NCI-H1436 (cell line): ENCODE results near the gene C11orf86.
A peak's percentile ranks its signal among the peaks of the same experiment; 100 is the strongest.
"Not testable (repeated sequence)": the region's sequence is repeated elsewhere in the genome, so short reads cannot be mapped to it uniquely, and the experiment has no call there.

Experiments used
- DNase-seq: peaks from one replicate; lab custom pipeline; 2025; lab: John Stamatoyannopoulos, UW

The C11orf86 gene, protein sequence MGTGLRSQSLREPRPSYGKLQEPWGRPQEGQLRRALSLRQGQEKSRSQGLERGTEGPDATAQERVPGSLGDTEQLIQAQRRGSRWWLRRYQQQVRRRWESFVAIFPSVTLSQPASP

DNA sequence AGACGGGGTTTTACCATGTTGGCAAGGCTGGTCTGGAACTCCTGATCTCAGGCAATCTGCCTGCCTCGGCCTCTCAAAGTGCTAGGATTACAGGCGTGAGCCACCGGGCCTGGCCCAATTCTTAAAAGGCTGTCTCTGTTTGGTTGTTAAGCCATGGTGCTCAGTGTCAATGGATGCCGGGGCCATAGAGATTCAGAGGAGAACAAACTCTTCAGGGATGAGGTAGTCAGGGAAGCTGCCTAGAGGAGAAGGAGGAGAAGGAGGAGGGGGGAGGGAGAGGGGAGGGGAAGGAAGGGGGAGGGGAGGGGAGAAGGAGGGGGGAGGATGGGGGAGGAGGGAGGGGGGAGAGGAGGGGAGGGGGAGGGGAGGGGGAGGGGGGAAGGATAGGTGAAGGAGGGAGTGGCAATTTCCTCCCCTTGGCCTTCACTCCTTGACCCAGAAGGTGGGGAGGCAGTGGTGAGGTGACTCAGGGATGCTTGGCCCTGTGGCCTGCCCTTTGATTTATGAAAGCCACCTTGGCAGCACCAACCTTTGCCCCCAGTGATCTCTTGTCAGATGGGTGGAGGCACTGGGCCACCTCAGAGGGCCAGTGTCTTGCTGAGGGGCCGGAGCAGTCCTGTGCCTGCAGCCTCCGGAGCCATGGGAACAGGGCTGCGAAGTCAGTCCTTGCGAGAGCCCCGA is at the start of gene C11orf86:
Gene C11orf86, plus strand, starts transcription at position 581 of the 681 bp plus-strand sequence. Its CDS starts 59 bp downstream, at position 640.
- no peak for DNase-seq

DNA sequence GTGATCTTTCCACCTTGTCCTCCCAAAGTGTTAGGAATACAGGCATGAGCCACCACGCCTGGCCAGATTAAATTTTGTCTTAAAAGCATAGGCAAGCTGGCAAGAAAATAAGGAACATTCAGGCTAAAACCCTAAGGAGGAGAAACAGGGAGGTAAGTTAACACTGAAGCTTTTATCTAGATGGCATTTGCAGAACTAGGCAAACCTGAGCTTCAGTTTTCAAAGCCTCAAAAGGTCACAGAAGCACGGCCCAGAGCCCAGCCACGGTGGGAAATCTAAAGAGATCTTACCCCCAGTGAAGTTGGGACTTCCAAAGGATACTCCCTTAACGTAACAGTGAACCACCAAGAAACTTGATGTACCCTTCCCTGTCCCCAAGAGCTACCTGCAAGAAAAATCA is 45.4 kb upstream of the C11orf86 start:
- DNase-seq, result no peak

DNA sequence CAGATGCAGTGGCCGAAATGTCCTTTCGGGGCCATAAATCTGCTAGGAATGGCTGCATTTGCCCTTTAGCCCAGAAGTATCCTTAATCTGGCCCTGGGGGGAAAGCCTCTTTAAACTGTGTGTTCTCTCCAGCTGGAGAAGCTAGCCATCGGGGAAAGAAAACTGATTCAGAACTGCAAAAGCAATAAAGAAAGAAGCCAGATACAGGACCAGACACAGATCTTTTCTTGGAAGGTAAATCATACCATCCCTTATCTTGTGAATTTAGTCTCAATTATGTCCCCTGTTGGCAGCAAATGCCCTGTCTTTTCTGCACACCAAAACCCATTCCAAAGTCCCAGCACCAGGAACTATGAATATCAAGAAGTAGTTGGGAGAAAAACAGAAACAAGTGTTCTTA is 42.6 kb upstream of the C11orf86 start:
- no peak for DNase-seq

DNA sequence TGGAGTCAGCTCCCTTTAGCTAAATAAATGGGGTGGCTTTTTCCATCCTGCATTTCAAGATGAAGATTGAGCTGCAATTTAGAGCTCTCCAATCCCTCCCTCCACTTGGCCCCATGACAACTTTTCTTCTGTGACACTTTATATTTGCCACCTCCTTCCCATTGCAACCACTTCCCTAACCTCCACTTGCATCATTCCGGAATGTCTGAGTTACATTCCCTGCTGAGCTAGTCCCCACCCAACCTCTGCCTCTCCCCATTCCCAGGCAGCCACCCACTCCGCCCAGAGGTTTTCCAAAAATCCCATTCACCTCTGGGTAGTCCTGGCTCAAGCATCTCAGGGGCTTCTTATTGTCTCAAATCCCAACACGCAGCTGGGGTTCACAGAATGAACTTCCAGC is 41.6 kb upstream of the C11orf86 start:
- no peak for DNase-seq

DNA sequence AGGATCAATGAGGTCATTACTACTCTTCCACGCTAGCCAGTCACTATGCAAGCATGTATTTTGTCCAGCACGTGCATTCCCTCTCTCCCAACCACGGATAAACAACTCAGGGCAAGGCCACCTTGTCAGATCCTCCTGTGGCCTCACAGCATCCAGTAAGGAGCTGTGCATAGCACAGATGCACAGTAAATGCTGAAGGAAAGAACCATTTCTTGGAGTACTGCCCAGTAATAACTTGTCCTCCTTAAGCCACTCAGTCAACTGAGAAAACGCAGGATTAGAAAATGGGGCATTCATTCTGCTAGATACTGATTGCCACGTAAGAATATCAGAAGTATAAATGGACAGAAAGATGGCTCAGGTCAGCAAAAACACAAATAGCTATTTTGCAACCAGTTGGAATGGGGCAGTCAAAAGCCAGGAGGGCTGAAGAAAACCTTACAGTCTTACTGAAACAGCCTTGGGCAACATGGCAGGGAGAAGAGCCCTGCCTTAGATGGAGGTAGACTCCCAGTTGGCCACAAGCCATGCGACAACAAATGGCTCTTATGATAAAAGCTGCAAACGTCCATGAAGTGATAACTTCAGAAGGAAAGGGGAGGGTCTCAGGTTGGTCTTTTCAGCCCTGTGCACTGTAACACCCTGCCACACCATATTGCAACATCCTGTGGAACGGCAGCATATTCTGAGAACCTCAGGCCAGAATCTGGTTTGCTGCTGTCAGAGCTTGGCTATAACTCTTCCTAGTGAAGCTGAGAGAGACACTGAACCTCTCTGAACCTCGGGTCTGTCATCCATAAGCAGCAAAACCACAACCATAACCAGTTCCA is 39.9 kb upstream of the C11orf86 start:
- no peak for DNase-seq

DNA sequence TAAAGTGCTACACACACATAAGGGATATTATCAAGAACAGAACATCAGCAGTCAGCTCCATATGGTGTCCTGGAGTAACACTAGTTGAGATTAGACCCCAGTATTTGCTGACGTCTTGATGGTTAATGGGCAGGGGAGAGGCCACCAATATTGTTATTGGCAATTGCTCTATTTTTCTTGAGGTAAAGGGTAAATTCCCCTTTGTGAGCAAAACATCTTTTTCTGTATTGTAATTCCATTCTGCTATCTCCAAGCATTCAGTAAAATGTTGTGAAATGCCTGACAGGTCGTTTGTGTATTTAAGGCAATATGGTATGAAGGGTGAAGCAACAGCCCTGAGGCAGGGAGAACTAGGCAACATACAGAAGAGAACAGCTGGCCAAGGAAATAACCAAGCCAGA is 38.8 kb upstream of the C11orf86 start:
- DNase-seq, result no peak

DNA sequence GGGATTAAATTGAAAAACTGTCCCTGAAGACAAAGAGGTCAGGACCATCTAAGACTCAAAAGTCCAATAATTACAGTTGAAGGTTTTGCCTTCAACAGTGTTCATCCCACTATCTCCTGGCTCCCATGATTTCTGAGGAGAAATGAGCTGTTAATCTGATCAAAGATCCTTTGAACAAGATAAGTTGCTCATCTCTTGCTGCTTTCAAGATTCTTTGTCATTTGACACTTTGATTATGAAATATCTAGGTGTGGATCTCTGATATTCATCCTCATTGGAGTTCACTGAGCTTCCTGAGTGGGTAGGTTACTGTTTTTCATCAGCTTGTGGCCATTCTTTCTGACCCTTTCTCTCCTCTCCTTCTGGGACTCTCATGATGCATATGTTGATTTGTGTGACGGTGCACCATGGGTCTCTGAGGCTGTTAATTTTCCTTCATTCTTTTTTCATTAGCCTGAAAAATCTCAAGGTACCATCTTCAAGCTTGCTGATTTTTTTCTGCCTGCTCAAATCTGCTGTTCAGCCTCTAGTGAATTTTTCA is 37.8 kb upstream of the C11orf86 start:
- no peak for DNase-seq

DNA sequence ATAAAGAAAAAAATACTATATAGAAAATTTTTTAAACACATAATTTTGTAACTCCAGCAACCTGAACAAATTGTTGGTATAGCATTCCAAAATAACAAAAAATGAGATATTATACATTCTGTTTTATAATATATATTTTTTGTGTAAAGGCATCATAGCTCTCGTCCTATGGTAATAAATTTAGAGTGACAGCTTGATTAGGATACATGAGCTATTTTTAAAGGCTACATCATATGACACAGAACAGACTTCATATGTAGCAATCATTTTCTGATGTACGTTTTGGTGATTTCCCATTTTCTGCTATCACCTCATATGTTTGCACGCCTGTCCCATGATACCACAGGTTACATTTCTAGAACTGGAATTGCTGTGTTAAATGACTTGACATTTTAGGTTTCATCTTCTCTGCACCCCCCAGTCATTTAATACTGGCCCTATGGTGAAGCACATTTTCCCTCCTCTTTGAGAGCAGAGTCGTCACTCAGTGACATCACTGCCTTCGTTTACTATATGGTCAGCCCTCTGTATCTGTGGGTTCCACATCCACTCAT is 36.4 kb upstream of the C11orf86 start:
- DNase-seq, result no peak

DNA sequence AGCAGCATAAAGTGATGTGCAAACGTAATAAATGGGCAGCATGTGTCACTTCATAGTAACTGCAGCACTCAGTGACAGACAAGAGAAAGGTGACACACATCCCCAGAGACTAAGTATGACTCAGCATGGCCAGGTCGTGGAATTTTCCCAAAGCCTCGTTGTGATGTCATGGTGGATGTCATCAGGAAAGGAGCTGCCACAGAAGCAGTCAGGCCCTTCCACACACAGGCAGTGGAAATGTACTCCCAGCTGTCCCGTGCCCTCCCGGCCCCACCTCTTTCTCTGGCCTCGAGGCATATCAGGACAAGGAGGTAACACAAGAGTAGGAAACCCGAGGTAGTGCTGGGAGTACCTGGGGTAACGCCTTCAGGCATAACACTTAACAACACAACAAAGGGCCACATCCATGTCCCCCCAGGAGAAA is 25.0 kb upstream of the C11orf86 start:
- peak; percentile 20 for DNase-seq

DNA sequence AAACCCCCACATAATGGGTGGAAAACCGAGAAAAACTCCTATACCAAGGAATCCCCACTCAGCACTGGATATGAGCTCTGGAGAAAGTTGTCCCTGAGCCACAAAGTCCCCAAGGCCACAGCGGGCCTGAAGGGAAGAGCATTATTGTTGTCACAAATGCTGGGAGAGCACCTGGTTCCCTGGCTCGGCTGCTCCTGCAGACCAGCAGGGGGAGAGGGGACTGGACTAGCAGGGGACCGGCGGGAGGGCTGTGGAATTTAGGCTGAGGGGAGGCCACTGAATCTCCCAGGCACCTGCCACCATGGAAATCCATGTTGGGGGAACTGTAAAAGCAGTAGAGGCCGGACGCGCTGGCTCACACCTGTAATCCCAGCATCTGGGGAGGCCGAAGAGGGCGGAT is 24.0 kb upstream of the C11orf86 start:
- DNase-seq, result no peak

DNA sequence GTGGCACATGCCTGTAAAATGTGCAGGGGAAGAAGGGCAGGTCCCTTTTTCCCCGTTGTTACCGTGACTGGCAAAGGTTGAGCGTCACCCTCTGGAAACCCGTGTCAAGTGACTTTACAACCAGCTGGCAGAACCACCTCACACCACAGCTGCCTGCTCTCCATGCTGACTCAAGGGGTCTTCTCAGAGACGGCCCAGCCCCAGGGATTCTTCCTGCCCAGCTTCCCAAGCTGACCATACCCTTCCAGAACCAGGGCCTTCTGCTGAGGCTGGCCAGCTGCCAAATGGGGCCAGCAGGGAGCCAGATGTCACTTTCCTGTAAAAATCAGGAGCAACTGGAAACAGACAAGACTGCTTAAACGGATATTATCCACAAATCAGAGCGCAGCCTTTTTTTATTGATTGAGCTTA is 23.2 kb upstream of the C11orf86 start:
- DNase-seq, result no peak

DNA sequence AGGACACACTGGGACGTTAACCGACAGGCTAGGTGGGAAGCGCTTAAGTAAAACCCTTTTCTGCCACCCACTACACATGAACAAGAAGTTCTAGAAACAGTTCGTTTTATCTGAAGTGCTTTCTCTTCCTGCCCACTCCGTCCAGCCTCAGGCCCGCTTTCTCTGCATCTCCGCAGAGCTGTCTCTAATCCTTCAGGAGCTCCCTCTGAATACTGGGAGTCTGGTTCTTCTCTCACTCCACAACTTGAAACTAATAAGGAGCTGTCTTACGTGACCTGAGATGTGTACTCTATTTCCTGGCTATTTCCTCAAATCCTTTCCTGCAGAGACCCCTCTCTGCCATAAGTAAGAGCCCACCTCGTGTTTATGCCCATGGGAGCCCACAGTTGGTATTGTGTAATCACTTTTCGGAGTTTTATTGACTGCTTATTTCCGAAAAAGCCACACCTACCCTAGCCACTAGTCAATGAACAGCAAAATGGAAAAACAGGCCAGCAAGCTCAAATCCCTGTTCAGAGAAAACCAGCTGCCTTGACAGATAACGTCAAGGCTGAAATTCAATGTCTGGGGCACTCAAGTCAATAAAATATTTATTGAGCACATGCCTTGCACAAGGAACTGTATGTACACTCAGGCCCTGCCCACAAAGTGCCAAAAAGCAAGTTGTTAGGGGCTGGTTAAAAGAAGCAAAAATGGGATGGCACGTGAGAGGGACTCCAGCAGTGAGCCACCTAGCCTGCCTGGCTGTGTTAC is 21.8 kb upstream of the C11orf86 start:
- DNase-seq, result no peak

DNA sequence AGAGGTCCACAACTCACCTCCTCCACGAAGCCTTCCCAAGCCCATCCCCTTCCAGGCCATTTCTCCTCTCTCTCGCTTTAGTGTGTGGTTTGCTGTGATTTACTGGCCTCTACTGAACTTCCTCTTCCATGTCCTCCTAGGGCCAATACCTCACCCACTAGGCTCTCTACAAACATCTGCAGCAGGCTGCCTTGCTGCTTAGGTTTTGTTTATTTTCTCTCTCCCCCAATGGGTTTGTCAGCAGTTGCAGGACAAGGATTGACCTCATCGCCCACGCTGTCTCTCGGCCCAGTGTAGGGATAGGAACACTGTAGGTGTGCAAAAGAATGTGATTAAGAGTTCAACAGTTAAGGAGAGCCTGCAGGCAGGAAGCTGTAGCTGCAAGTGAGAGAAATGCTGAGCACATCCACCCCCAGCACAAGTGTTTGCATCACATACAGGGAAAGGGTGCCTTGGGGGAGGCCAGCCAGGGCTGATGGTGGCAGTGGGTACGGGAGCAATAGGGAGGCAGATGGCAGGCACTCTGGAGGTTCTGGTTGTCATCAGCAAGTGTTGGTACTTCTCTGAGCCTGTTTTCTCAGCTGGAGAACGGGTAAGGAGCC is 18.3 kb upstream of the C11orf86 start:
- no peak for DNase-seq

DNA sequence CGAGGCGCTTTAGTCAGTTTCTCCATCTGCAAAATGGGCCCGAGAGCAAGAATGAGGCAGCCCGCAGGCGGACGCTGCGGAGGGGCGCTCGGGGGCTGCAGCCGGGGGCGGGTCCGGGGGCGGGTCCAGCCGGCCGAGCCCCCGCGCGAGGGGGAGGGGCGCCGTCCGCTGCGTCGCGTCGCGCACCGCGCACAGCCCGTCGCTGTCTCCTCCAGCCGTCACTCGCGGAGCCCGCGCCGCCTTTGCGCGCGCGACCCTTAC is 17.2 kb upstream of the C11orf86 start:
- DNase-seq, result peak; percentile 50

DNA sequence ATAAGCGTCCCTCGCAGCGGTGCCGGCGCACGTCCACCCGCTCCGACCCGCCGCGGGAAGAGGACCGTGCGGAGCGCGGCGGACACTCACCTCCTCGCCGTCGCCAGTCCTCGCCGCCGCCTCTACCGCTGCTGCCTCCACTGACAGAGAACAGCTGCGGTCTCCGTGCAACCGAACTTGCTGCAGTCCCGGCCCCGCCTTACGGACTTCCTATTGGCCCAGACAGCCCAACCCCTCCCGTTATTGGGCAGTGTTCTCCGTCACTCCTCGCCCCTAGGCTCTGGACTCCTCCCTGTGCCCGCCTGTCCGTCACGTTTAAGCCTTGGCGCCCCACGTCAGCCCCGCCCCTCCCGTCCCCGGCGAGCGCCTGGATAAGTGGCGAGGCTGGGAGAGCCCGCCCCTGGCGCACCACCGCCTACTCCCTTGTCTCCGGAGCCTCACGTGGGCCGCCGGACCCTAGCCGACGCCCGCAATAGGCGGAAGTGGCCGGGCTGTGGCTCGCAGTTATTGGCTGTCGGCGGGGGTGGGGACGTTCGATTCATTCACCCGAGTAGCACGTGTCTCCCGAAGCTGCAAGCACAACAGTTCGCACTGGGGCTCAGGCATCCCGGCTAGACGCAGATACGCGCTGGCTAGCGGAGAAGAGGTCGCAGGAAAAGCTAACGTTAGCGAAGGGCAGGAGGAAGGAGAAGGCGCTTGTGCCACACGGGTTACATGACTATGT is 16.7 kb upstream of the C11orf86 start, which contains the start of gene PC:
Gene PC, minus strand, starts transcription at position 152 of the 724 bp plus-strand sequence. CDS start 86,224 bp downstream, outside the sequence.
- peak; percentile 98 for DNase-seq

DNA sequence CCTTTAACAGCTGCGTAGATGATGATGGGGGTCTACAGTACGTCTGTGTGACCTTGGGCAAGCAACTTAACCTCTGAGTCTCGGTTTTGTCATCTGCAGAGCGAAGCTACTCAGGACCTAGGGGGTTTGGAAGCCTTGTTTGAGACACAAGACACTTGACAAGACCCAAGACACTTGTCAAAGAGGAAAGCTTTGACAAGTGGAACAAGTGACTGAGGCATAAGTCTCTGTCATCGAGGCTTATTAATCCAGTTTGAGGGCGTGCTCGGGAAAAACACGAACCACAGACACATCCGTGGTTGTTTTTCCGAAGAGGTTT is 16.2 kb upstream of the C11orf86 start:
- DNase-seq, result no peak

DNA sequence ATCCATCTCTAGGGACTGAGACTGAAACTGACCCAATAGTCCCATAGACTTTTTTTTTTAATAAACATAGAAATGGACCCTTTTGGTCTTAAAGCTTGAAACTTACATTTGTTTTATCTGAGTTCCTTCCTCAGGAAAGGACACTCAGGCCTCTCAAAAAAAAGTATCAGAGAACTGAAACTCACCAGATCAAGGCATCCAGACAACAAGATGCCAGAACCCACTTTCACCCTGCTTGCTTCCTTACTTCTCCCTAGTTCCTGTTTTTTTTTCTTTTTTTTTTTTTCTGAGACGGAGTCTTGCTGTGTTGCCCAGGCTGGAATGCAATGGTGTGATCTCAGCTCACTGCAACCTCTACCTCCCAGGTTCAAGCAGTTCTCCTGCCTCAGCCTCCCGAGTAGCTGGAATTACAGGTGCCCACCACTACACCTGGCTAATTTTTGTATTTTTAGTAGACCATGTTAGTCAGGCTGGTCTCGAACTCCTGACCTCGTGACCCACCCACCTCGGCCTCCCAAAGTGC is 13.4 kb upstream of the C11orf86 start:
- not testable (repeated sequence) for DNase-seq

DNA sequence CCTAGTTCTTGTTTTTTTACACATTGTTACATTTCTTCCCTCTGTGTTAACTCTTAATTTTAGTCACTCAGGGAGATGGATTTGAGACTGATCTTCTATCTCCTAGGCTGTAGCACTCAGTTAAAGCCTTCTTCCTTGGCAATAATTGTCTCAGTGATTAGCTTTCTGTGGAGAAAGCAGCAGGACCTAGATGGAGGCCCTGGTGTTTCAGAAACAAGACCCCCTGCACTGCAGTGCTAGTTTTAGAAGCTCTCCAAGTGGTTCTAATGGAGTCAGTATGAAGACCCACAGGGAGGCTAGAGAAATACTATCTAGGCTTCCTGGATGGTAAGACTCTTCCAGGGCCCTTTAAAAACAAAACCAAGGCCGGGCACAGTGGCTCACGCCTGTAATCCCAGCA is 12.9 kb upstream of the C11orf86 start:
- no peak for DNase-seq

DNA sequence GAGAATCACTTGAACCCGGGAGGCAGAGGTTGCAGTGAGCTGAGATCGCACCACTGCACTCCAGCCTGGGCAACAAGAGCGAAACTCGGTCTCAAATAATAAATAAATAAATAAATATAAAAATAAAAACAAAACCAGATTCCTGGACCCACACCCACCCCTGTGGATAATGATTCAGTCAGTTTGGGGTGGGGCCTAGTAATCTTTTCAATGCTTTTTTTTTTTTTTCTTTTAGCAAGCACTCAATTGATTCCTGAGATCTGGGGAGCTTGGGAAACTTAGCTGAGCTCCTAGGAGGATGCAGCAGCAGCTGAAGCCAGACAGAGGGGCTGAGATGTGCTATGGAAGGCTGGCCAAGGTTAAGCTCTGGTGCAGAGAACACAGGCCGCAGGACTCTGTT is 12.3 kb upstream of the C11orf86 start:
- no peak for DNase-seq

DNA sequence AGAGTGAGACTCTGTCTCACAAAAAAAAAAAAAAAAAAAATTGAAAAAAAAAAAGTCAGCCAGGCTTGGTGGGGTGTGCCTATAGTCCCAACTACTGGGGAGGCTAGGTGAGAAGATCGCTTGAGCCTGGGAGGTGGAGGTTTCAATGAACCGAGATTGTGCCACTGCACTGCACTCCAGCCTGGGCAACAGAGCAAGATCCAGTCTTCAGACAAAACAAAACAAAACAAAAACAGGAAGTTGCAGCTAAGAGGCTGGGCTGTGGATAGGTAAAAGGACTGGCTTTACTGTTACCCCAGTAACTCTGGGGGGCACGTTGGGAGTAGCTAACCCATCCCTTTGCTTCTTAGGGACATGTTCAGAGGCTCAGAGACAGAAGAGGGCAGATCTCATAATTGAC is 10.6 kb upstream of the C11orf86 start:
- DNase-seq, result no peak

DNA sequence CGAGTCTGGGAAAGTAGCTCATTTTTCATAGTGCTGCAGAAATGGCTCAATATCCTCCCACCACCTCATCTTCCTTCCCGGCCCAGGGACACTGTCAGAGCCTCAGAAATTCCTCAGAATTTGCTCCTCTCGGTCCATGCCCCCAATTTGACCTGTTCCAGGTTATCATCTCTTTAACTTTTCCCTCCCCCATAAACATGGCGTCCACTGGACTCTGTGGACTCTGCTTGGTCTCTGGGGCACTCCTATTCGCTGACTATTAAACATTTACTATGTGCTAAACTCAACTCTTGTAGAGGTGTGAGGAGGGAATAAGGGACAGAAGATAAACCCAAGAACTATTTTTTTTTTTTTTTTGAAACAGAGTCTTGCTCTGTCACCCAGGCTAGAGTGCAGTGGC is 8.8 kb upstream of the C11orf86 start:
- DNase-seq, result no peak
